ENCODE results near the gene PPP1CA. TPM values are rescaled to one million over a fixed set of nuclear protein-coding genes. Genes with fewer than 3 reads are reported as not detected.

The PPP1CA gene
- total RNA-seq (100 to 1,000 TPM; 133 to 146 TPM), total RNA-seq (108 to 231 reads per million in 2 donors)

GRCh38 chr11:67401495-67402191 is at the start of gene PPP1CA:
PPP1CA (minus strand) TSS chr11:67401858; CDS start chr11:67401782, 76 bp downstream.
- H3K27me3 Mint-ChIP-seq, result no peaks in the 10 kb centered on the region
- no peaks in the 10 kb centered on the region for H3K9me3 ChIP-seq (ENCODE audit: control insufficient read depth, low read length, poor library complexity, severe bottlenecking)
- H3K27ac Mint-ChIP-seq, result peak within 1 kb of the TSS; percentile 94
- H3K4me1 Mint-ChIP-seq, result peaks cover 38% of the 10 kb centered on the region
- DNase-seq (peak; percentile 92 to 97 (median 92)), ATAC-seq (peak; percentile 80)
- H3K4me3 Mint-ChIP-seq, result peak within 1 kb of the TSS; percentile 99
- H3K36me3 Mint-ChIP-seq (ENCODE audit: low read depth), result peaks cover 6% of the 10 kb centered on the region

- H3K27ac Mint-ChIP-seq, result peak overlapping the region; percentile 43
- H3K9me3 ChIP-seq (ENCODE audit: control insufficient read depth, low read length, poor library complexity, severe bottlenecking), result no peaks in the 10 kb centered on the region
- H3K4me1 Mint-ChIP-seq, result peaks cover 24% of the 10 kb centered on the region
- DNase-seq, result no peak
- H3K36me3 Mint-ChIP-seq (ENCODE audit: low read depth), result no peaks in the 10 kb centered on the region
- H3K27me3 Mint-ChIP-seq, result no peaks in the 10 kb centered on the region
- ATAC-seq, result no peak
- no peak overlapping the region for H3K4me3 Mint-ChIP-seq
Observed at GRCh38 chr11:67450796-67451657, 49.4 kb upstream of the PPP1CA start.

GRCh38 chr11:67449116-67449844 is 47.6 kb upstream of the PPP1CA start:
- Mint-ChIP-seq H3K4me1 (peaks cover 39% of the 10 kb centered on the region), H3K4me3 (peak overlapping the region; percentile 39), H3K27ac (peak overlapping the region; percentile 68)

GRCh38 chr11:67448220-67448609 is 46.6 kb upstream of the PPP1CA start:
- Mint-ChIP-seq H3K36me3 (ENCODE audit: low read depth) (no peaks in the 10 kb centered on the region), H3K27ac (peak overlapping the region; percentile 97)
- ATAC-seq, result no peak

More at GRCh38 chr11:67449116-67449844, 47.6 kb upstream of the PPP1CA start:
- H3K27me3 Mint-ChIP-seq, result no peaks in the 10 kb centered on the region
- no peak for DNase-seq
- H3K36me3 Mint-ChIP-seq (ENCODE audit: low read depth), result no peaks in the 10 kb centered on the region
- no peak for ATAC-seq
- H3K9me3 ChIP-seq (ENCODE audit: control insufficient read depth, low read length, poor library complexity, severe bottlenecking), result no peaks in the 10 kb centered on the region

GRCh38 chr11:67445515-67445914 is 43.9 kb upstream of the PPP1CA start:
- Mint-ChIP-seq H3K4me3 (peak overlapping the region; percentile 84), H3K4me1 (peaks cover 51% of the 10 kb centered on the region), H3K27ac (peak overlapping the region; percentile 97), H3K27me3 (no peaks in the 10 kb centered on the region), H3K36me3 (ENCODE audit: low read depth) (no peaks in the 10 kb centered on the region)
- DNase-seq (no peak), ATAC-seq (no peak)
- no peaks in the 10 kb centered on the region for H3K9me3 ChIP-seq (ENCODE audit: control insufficient read depth, low read length, poor library complexity, severe bottlenecking)

More at GRCh38 chr11:67448220-67448609, 46.6 kb upstream of the PPP1CA start:
- H3K9me3 ChIP-seq (ENCODE audit: control insufficient read depth, low read length, poor library complexity, severe bottlenecking), result no peaks in the 10 kb centered on the region
- Mint-ChIP-seq H3K4me1 (peaks cover 42% of the 10 kb centered on the region), H3K27me3 (no peaks in the 10 kb centered on the region), H3K4me3 (peak overlapping the region; percentile 57)
- DNase-seq, result no peak

- no peak for DNase-seq
- H3K4me3 Mint-ChIP-seq, result peak overlapping the region; percentile 61
- peaks cover 61% of the 10 kb centered on the region for H3K4me1 Mint-ChIP-seq
Observed at GRCh38 chr11:67442504-67443404, 41.1 kb upstream of the PPP1CA start.

GRCh38 chr11:67441731-67442351 is 40.2 kb upstream of the PPP1CA start:
- H3K4me1 Mint-ChIP-seq, result peaks cover 60% of the 10 kb centered on the region
- ATAC-seq, result peak; percentile 13
- no peaks in the 10 kb centered on the region for H3K27me3 Mint-ChIP-seq
- peak overlapping the region; percentile 61 for H3K4me3 Mint-ChIP-seq
- H3K27ac Mint-ChIP-seq, result peak overlapping the region; percentile 97
- no peak for DNase-seq
- no peaks in the 10 kb centered on the region for H3K9me3 ChIP-seq (ENCODE audit: control insufficient read depth, low read length, poor library complexity, severe bottlenecking)
- no peaks in the 10 kb centered on the region for H3K36me3 Mint-ChIP-seq (ENCODE audit: low read depth)

More at GRCh38 chr11:67442504-67443404, 41.1 kb upstream of the PPP1CA start:
- no peak for ATAC-seq
- H3K9me3 ChIP-seq (ENCODE audit: control insufficient read depth, low read length, poor library complexity, severe bottlenecking), result no peaks in the 10 kb centered on the region
- Mint-ChIP-seq H3K36me3 (ENCODE audit: low read depth) (no peaks in the 10 kb centered on the region), H3K27ac (peak overlapping the region; percentile 97), H3K27me3 (no peaks in the 10 kb centered on the region)

- Mint-ChIP-seq H3K36me3 (ENCODE audit: low read depth) (no peaks in the 10 kb centered on the region), H3K27ac (peak overlapping the region; percentile 97), H3K4me1 (peaks cover 62% of the 10 kb centered on the region), H3K4me3 (peak overlapping the region; percentile 97), H3K27me3 (no peaks in the 10 kb centered on the region)
- H3K9me3 ChIP-seq (ENCODE audit: control insufficient read depth, low read length, poor library complexity, severe bottlenecking), result no peaks in the 10 kb centered on the region
- ATAC-seq (no peak), DNase-seq (no peak)
Observed at GRCh38 chr11:67441098-67441563, 39.5 kb upstream of the PPP1CA start.

GRCh38 chr11:67440229-67441097 is 38.8 kb upstream of the PPP1CA start:
- Mint-ChIP-seq H3K36me3 (ENCODE audit: low read depth) (no peaks in the 10 kb centered on the region), H3K27me3 (no peaks in the 10 kb centered on the region), H3K4me3 (peak overlapping the region; percentile 97), H3K27ac (peak overlapping the region; percentile 97), H3K4me1 (peaks cover 60% of the 10 kb centered on the region)
- H3K9me3 ChIP-seq (ENCODE audit: control insufficient read depth, low read length, poor library complexity, severe bottlenecking), result no peaks in the 10 kb centered on the region
- ATAC-seq (no peak), DNase-seq (no peak)

GRCh38 chr11:67439321-67440228 is 37.9 kb upstream of the PPP1CA start:
- H3K4me3 Mint-ChIP-seq, result peak overlapping the region; percentile 97
- DNase-seq, result no peak
- no peaks in the 10 kb centered on the region for H3K9me3 ChIP-seq (ENCODE audit: control insufficient read depth, low read length, poor library complexity, severe bottlenecking)
- peaks cover 55% of the 10 kb centered on the region for H3K4me1 Mint-ChIP-seq
- no peak for ATAC-seq
- no peaks in the 10 kb centered on the region for H3K27me3 Mint-ChIP-seq
- no peaks in the 10 kb centered on the region for H3K36me3 Mint-ChIP-seq (ENCODE audit: low read depth)
- peak overlapping the region; percentile 97 for H3K27ac Mint-ChIP-seq
